HG03045 (cell line): ENCODE measurements around the gene SH3BGRL2.
A peak's percentile ranks its signal among the peaks of the same experiment; 100 is the strongest.

Experiments
- ATAC-seq: cut with Tn5 transposase; IDR thresholded peaks from one replicate; pipeline ENCODE4 v1.9.1; 2021; ENCODE audit warnings: mild to moderate bottlenecking, moderate library complexity; ENCODE audit not compliant: unreplicated experiment

The SH3BGRL2 gene

GRCh38 chr6:79630883-79631692 is at the start of gene SH3BGRL2:
Gene SH3BGRL2 (plus strand): TSS chr6:79631329. CDS start chr6:79631462, 133 bp downstream.
- peak; percentile 63 for ATAC-seq

GRCh38 chr6:79584332-79584731 is 46.8 kb upstream of the SH3BGRL2 start:
- ATAC-seq = no peak

- no peak for ATAC-seq
Observed at GRCh38 chr6:79586548-79586947, 44.6 kb upstream of the SH3BGRL2 start.

GRCh38 chr6:79589701-79590100 is 41.4 kb upstream of the SH3BGRL2 start:
- no peak for ATAC-seq

GRCh38 chr6:79597155-79597554 is 34.0 kb upstream of the SH3BGRL2 start:
- ATAC-seq = no peak

- no peak for ATAC-seq
Observed at GRCh38 chr6:79598012-79598411, 33.1 kb upstream of the SH3BGRL2 start.

- ATAC-seq = no peak
Observed at GRCh38 chr6:79599725-79600259, 31.3 kb upstream of the SH3BGRL2 start.

GRCh38 chr6:79600313-79600712 is 30.8 kb upstream of the SH3BGRL2 start:
- ATAC-seq = no peak

- no peak for ATAC-seq
Observed at GRCh38 chr6:79600812-79601609, 30.1 kb upstream of the SH3BGRL2 start.

GRCh38 chr6:79602859-79603258 is 28.3 kb upstream of the SH3BGRL2 start:
- ATAC-seq = no peak

- no peak for ATAC-seq
Observed at GRCh38 chr6:79604583-79605037, 26.5 kb upstream of the SH3BGRL2 start.

- no peak for ATAC-seq
Observed at GRCh38 chr6:79605061-79605460, 26.1 kb upstream of the SH3BGRL2 start.

- no peak for ATAC-seq
Observed at GRCh38 chr6:79605968-79606764, 25.0 kb upstream of the SH3BGRL2 start.

- ATAC-seq = no peak
Observed at GRCh38 chr6:79607000-79607399, 24.1 kb upstream of the SH3BGRL2 start.

GRCh38 chr6:79608334-79609224 is 22.6 kb upstream of the SH3BGRL2 start:
- no peak for ATAC-seq

GRCh38 chr6:79609225-79609595 is 21.9 kb upstream of the SH3BGRL2 start:
- ATAC-seq = no peak

- ATAC-seq = no peak
Observed at GRCh38 chr6:79610306-79611009, 20.7 kb upstream of the SH3BGRL2 start.

GRCh38 chr6:79612457-79612856 is 18.7 kb upstream of the SH3BGRL2 start:
- no peak for ATAC-seq

- ATAC-seq = no peak
Observed at GRCh38 chr6:79612918-79613317, 18.2 kb upstream of the SH3BGRL2 start.
